ENCODE results near the gene MAB21L2.
"Not testable (repeated sequence)": the region's sequence is repeated elsewhere in the genome, so short reads cannot be mapped to it uniquely, and the experiment has no call there.

The MAB21L2 gene

DNA sequence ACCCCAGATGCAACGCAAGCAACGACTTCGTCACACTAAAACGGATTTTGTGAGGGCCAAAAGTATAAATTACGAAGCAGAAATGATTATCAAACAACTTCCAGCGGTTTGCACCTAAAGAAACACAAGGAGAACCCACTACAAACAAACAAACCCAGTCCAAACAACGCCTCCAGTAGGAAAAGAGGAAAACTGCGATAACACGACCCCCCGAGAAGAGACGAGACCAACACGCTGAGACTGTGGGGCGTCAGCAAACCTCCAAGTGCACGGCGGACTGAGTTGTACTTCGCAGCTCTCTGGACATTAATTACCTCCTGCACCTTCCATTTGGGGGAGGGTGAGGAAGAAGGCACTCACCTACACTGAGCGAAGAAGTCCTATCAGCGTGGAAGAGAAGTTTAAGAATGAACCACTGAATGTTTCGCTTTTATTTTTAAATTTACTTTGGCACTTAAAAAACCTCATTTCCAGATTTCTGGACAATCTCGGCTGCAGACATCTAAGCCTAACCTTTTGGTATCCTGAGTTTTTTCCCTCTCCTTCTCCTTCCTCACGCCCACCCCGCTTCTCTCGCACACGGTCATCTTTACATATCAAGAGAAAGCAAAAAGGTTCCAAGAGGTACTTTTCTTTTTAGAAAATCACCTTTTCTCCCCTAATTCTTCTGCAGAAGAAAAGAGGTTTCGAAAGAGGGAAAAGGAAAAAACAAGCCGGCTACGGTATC is at the start of gene MAB21L2:
TSS of gene MAB21L2 (plus strand) at position 6 of the 727 bp plus-strand sequence. CDS start 879 bp downstream, outside the sequence.
- no peak within 1 kb of the TSS for H3K9ac ChIP-seq (ENCODE audit: low read length)
- H3K4me3 ChIP-seq (ENCODE audit: low read length), result no peak within 1 kb of the TSS
- H3K27me3 ChIP-seq (ENCODE audit: control insufficient read depth, insufficient read depth, low read length), result no peaks in the 10 kb centered on the region
- no peaks in the 10 kb centered on the region for H3K36me3 ChIP-seq (ENCODE audit: control insufficient read depth, insufficient read depth, low read length)
- no peaks in the 10 kb centered on the region for H3K4me1 ChIP-seq (ENCODE audit: control insufficient read depth, insufficient read depth, low read length)
- no peaks in the 10 kb centered on the region for H3K9me3 ChIP-seq (ENCODE audit: control insufficient read depth, low read length)

GRCh38 chr4:150533673-150534072 is 48.3 kb upstream of the MAB21L2 start:
- Histone ChIP-seq H3K9me3 (ENCODE audit: control insufficient read depth, low read length) (no peaks in the 10 kb centered on the region), H3K4me1 (ENCODE audit: control insufficient read depth, insufficient read depth, low read length) (no peaks in the 10 kb centered on the region), H3K4me3 (ENCODE audit: low read length) (no peak overlapping the region)

GRCh38 chr4:150534818-150535217 is 47.1 kb upstream of the MAB21L2 start:
- H3K9ac ChIP-seq (ENCODE audit: low read length), result no peak overlapping the region
- H3K36me3 ChIP-seq (ENCODE audit: control insufficient read depth, insufficient read depth, low read length), result no peaks in the 10 kb centered on the region
- no peaks in the 10 kb centered on the region for H3K9me3 ChIP-seq (ENCODE audit: control insufficient read depth, low read length)
- H3K27me3 ChIP-seq (ENCODE audit: control insufficient read depth, insufficient read depth, low read length), result no peaks in the 10 kb centered on the region
- H3K4me3 ChIP-seq (ENCODE audit: low read length), result no peak overlapping the region
- no peaks in the 10 kb centered on the region for H3K4me1 ChIP-seq (ENCODE audit: control insufficient read depth, insufficient read depth, low read length)

More at GRCh38 chr4:150533673-150534072, 48.3 kb upstream of the MAB21L2 start:
- Histone ChIP-seq H3K36me3 (ENCODE audit: control insufficient read depth, insufficient read depth, low read length) (no peaks in the 10 kb centered on the region), H3K27me3 (ENCODE audit: control insufficient read depth, insufficient read depth, low read length) (no peaks in the 10 kb centered on the region), H3K9ac (ENCODE audit: low read length) (no peak overlapping the region)

DNA sequence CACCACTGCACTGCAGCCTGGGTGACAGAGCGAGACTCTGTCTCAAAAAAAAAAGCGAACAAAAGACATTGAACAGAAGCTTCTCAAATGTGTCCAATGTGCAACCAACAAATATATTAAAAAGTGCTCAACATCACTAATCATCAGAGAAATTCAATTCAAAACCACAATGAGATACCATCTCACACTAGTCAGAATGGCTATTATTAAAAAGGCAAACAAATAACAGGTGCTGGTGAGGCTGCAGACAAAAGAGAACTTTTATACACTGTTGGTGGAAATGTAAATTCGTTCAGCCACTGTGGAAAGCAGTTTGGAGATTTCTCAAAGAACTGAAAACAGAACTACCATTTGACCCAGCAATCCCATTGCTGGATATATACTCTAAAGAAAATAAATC is 44.0 kb upstream of the MAB21L2 start:
- H3K9me3 ChIP-seq (ENCODE audit: control insufficient read depth, low read length); H3K27me3 ChIP-seq (ENCODE audit: control insufficient read depth, insufficient read depth, low read length); H3K36me3 ChIP-seq (ENCODE audit: control insufficient read depth, insufficient read depth, low read length); H3K9ac ChIP-seq (ENCODE audit: low read length); H3K4me3 ChIP-seq (ENCODE audit: low read length); H3K4me1 ChIP-seq (ENCODE audit: control insufficient read depth, insufficient read depth, low read length): not testable (repeated sequence)

DNA sequence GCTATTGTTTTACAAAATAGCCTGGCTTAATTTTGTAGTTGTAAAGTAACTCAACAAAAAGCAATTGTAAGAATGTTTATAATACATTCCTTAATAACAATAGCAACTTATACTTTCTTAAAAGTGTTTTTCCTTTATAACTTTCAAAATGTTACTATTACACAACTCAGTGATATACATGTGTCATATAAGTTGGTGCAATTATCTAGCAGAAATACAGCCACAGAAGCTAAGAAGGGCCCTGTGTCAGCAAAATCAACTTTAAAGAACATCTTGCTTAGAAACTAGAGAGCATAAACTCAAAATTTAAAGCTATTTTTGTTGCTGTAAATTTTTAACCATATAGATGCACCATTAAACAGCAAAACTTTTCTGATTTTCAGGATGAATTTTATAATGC is 41.4 kb upstream of the MAB21L2 start:
- H3K4me3 ChIP-seq (ENCODE audit: low read length), result no peak overlapping the region
- H3K27me3 ChIP-seq (ENCODE audit: control insufficient read depth, insufficient read depth, low read length), result no peaks in the 10 kb centered on the region
- H3K9me3 ChIP-seq (ENCODE audit: control insufficient read depth, low read length), result no peaks in the 10 kb centered on the region
- H3K36me3 ChIP-seq (ENCODE audit: control insufficient read depth, insufficient read depth, low read length), result no peaks in the 10 kb centered on the region
- no peaks in the 10 kb centered on the region for H3K4me1 ChIP-seq (ENCODE audit: control insufficient read depth, insufficient read depth, low read length)
- H3K9ac ChIP-seq (ENCODE audit: low read length), result no peak overlapping the region

DNA sequence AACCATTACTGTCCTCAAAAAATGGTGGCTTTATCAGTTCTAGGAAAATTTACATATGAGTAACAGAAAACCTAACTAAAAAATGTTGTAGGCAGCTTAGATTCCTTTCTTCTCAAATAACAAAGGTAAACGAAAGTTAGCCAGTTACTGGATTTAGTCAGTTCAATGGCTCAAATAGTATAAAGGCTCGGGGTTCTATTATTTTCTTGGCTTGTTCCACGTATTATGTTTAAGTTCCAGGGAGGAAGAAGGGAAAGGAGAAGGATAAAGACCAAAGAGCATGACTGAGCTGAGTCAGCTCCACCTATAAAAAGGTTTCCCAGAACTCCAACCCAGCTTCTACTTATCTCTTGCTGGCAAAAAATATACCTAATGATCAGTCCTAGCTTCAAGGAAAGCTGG is 41.0 kb upstream of the MAB21L2 start:
- Histone ChIP-seq H3K27me3 (ENCODE audit: control insufficient read depth, insufficient read depth, low read length) (no peaks in the 10 kb centered on the region), H3K9ac (ENCODE audit: low read length) (no peak overlapping the region), H3K4me3 (ENCODE audit: low read length) (no peak overlapping the region), H3K4me1 (ENCODE audit: control insufficient read depth, insufficient read depth, low read length) (no peaks in the 10 kb centered on the region), H3K36me3 (ENCODE audit: control insufficient read depth, insufficient read depth, low read length) (no peaks in the 10 kb centered on the region), H3K9me3 (ENCODE audit: control insufficient read depth, low read length) (no peaks in the 10 kb centered on the region)

- H3K9ac ChIP-seq (ENCODE audit: low read length), result no peak overlapping the region
- H3K36me3 ChIP-seq (ENCODE audit: control insufficient read depth, insufficient read depth, low read length), result no peaks in the 10 kb centered on the region
- H3K9me3 ChIP-seq (ENCODE audit: control insufficient read depth, low read length), result no peaks in the 10 kb centered on the region
- no peaks in the 10 kb centered on the region for H3K4me1 ChIP-seq (ENCODE audit: control insufficient read depth, insufficient read depth, low read length)
- H3K4me3 ChIP-seq (ENCODE audit: low read length), result no peak overlapping the region
- no peaks in the 10 kb centered on the region for H3K27me3 ChIP-seq (ENCODE audit: control insufficient read depth, insufficient read depth, low read length)
These were observed 40.3 kb upstream of the MAB21L2 start for GRCh38 chr4:150541681-150542080.

GRCh38 chr4:150543042-150543441 is 38.9 kb upstream of the MAB21L2 start:
- Histone ChIP-seq H3K27me3 (ENCODE audit: control insufficient read depth, insufficient read depth, low read length) (no peaks in the 10 kb centered on the region), H3K4me3 (ENCODE audit: low read length) (no peak overlapping the region), H3K9me3 (ENCODE audit: control insufficient read depth, low read length) (no peaks in the 10 kb centered on the region), H3K9ac (ENCODE audit: low read length) (no peak overlapping the region), H3K36me3 (ENCODE audit: control insufficient read depth, insufficient read depth, low read length) (no peaks in the 10 kb centered on the region), H3K4me1 (ENCODE audit: control insufficient read depth, insufficient read depth, low read length) (no peaks in the 10 kb centered on the region)

- Histone ChIP-seq H3K36me3 (ENCODE audit: control insufficient read depth, insufficient read depth, low read length) (no peaks in the 10 kb centered on the region), H3K4me1 (ENCODE audit: control insufficient read depth, insufficient read depth, low read length) (no peaks in the 10 kb centered on the region), H3K27me3 (ENCODE audit: control insufficient read depth, insufficient read depth, low read length) (no peaks in the 10 kb centered on the region), H3K9me3 (ENCODE audit: control insufficient read depth, low read length) (no peaks in the 10 kb centered on the region), H3K4me3 (ENCODE audit: low read length) (no peak overlapping the region), H3K9ac (ENCODE audit: low read length) (no peak overlapping the region)
These were observed 35.7 kb upstream of the MAB21L2 start for GRCh38 chr4:150546286-150546685.

- Histone ChIP-seq H3K9me3 (ENCODE audit: control insufficient read depth, low read length) (no peaks in the 10 kb centered on the region), H3K27me3 (ENCODE audit: control insufficient read depth, insufficient read depth, low read length) (no peaks in the 10 kb centered on the region), H3K9ac (ENCODE audit: low read length) (no peak overlapping the region), H3K4me3 (ENCODE audit: low read length) (no peak overlapping the region), H3K4me1 (ENCODE audit: control insufficient read depth, insufficient read depth, low read length) (no peaks in the 10 kb centered on the region), H3K36me3 (ENCODE audit: control insufficient read depth, insufficient read depth, low read length) (no peaks in the 10 kb centered on the region)
These were observed 34.7 kb upstream of the MAB21L2 start for GRCh38 chr4:150547154-150547838.

GRCh38 chr4:150557811-150558210 is 24.1 kb upstream of the MAB21L2 start:
- H3K4me3 ChIP-seq (ENCODE audit: low read length); H3K27me3 ChIP-seq (ENCODE audit: control insufficient read depth, insufficient read depth, low read length); H3K36me3 ChIP-seq (ENCODE audit: control insufficient read depth, insufficient read depth, low read length); H3K9ac ChIP-seq (ENCODE audit: low read length); H3K9me3 ChIP-seq (ENCODE audit: control insufficient read depth, low read length); H3K4me1 ChIP-seq (ENCODE audit: control insufficient read depth, insufficient read depth, low read length): not testable (repeated sequence)

DNA sequence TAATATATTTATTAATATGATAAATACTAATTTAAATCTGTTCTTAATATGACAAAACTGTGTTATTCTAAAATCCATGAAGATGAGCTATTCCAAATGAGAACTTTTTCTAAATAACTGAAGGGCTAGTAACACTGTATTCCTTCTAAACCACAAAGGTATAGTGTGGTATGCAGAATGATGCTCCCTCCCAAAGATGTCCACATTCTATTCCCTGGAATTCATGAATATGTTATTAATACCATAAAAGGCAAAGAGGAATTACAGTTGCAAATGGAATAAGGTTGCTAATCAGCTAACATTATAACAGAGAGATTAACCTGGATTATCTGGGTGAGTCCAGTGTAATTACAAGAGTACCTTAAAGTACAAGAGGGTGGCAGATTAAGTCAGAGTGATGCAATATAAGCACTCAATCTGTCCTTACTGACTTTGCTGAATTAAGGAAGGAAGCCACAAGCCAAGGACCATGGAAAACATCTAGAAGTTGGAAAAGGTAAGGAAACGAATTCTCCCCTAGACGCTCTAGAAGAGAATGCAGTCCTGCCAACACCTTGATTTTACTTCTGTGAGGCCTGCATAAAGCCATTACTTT is 20.7 kb upstream of the MAB21L2 start:
- Histone ChIP-seq H3K4me3 (ENCODE audit: low read length) (no peak overlapping the region), H3K4me1 (ENCODE audit: control insufficient read depth, insufficient read depth, low read length) (no peaks in the 10 kb centered on the region), H3K9me3 (ENCODE audit: control insufficient read depth, low read length) (no peaks in the 10 kb centered on the region), H3K9ac (ENCODE audit: low read length) (no peak overlapping the region), H3K27me3 (ENCODE audit: control insufficient read depth, insufficient read depth, low read length) (no peaks in the 10 kb centered on the region), H3K36me3 (ENCODE audit: control insufficient read depth, insufficient read depth, low read length) (no peaks in the 10 kb centered on the region)
